Neutrophil (primary cell): Measurements from ENCODE around the gene RPL15.
"Not testable (repeated sequence)": the region's sequence is repeated elsewhere in the genome, so short reads cannot be mapped to it uniquely, and the experiment has no call there.

Experiments
- H3K27ac ChIP-seq: fragments of 200-600 bp; sonication (generic); 2 replicates; pipeline ENCODE4 v1.5.1; 2016; ENCODE audit warnings: mild to moderate bottlenecking, moderate library complexity
- H3K27me3 ChIP-seq: fragments of 200-600 bp; sonication (generic); 2 replicates; pipeline ENCODE4 v1.6.0; 2016; ENCODE audit warnings: mild to moderate bottlenecking
- H3K36me3 ChIP-seq: fragments of 200-600 bp; sonication (generic); 2 replicates; pipeline ENCODE4 v1.5.1; 2017
- H3K4me1 ChIP-seq, 2 experiments: fragments of 200-600 bp in 1 of 2; sonication (generic) in 1 of 2; 1 replicate in 1 of 2; 2 replicates in 1 of 2; pipeline versions ENCODE4 v1.5.1 to v1.6.1; 2013 to 2016; ENCODE audit warnings: low read depth in 1 of 2, low read length in 1 of 2, mild to moderate bottlenecking in 1 of 2, moderate library complexity in 1 of 2; ENCODE audit not compliant: control insufficient read depth in 1 of 2, insufficient read depth in 1 of 2
- H3K4me3 ChIP-seq, 2 experiments: fragments of 200-600 bp in 1 of 2; sonication (generic) in 1 of 2; 1 replicate in 1 of 2; 2 replicates in 1 of 2; pipeline ENCODE4 v1.5.1; 2013 to 2016; ENCODE audit warnings: low read depth in 1 of 2, low read length in 1 of 2, mild to moderate bottlenecking in 1 of 2, moderate library complexity in 1 of 2
- H3K9me3 ChIP-seq: fragments of 200-600 bp; sonication (generic); 2 replicates; pipeline ENCODE4 v1.5.1; 2016
- CTCF ChIP-seq: fragments of 200-600 bp; sonication (generic); IDR thresholded peaks from 2 replicates; pipeline ENCODE4 v1.5.1; 2016; ENCODE audit warnings: antibody characterized with exemption

Gene RPL15

GRCh38 chr3:23911397-23911796 is 5.5 kb upstream of the RPL15 start:
- Histone ChIP-seq H3K4me3 (no peak overlapping the region), H3K27ac (no peak overlapping the region), H3K4me1 (peaks cover 15 to 16% of the 10 kb centered on the region in 2 experiments), H3K9me3 (no peaks in the 10 kb centered on the region), H3K27me3 (no peaks in the 10 kb centered on the region), H3K36me3 (no peaks in the 10 kb centered on the region)
- no peak for TF ChIP-seq CTCF

GRCh38 chr3:23912335-23912734 is 4.6 kb upstream of the RPL15 start:
- H3K4me3 ChIP-seq, H3K27ac ChIP-seq, H3K9me3 ChIP-seq, H3K36me3 ChIP-seq, H3K27me3 ChIP-seq: not testable (repeated sequence)
- H3K4me1 ChIP-seq: peaks cover 18 to 22% of the 10 kb centered on the region in 2 experiments

GRCh38 chr3:23913182-23913581 is 3.8 kb upstream of the RPL15 start:
- Histone ChIP-seq H3K27ac (no peak overlapping the region), H3K27me3 (no peaks in the 10 kb centered on the region)
- TF ChIP-seq CTCF: no peak

GRCh38 chr3:23913873-23914743 is 2.8 kb upstream of the RPL15 start:
- Histone ChIP-seq H3K27ac (no peak overlapping the region), H3K36me3 (peaks cover 5% of the 10 kb centered on the region), H3K4me3 (no peak overlapping the region), H3K4me1 (peaks cover 32 to 37% of the 10 kb centered on the region in 2 experiments), H3K9me3 (no peaks in the 10 kb centered on the region), H3K27me3 (no peaks in the 10 kb centered on the region)
- no peak for TF ChIP-seq CTCF

More at GRCh38 chr3:23913182-23913581, 3.8 kb upstream of the RPL15 start:
- no peak overlapping the region for H3K4me3 ChIP-seq
- peaks cover 26 to 30% of the 10 kb centered on the region in 2 experiments for H3K4me1 ChIP-seq
- no peaks in the 10 kb centered on the region for H3K9me3 ChIP-seq
- H3K36me3 ChIP-seq: no peaks in the 10 kb centered on the region

- no peaks in the 10 kb centered on the region for H3K27me3 ChIP-seq
- peaks cover 29 to 34% of the 10 kb centered on the region in 2 experiments for H3K4me1 ChIP-seq
- H3K9me3 ChIP-seq: no peaks in the 10 kb centered on the region
- H3K36me3 ChIP-seq: peaks cover 17% of the 10 kb centered on the region
- H3K4me3 ChIP-seq: peak overlapping the region; percentile 88 to 91
- TF ChIP-seq CTCF: no peak
- H3K27ac ChIP-seq: no peak overlapping the region
These were observed 1.3 kb upstream of the RPL15 start for GRCh38 chr3:23915537-23916108.
